ENCODE results near the gene HES2.
"Not testable (repeated sequence)": the region's sequence is repeated elsewhere in the genome, so short reads cannot be mapped to it uniquely, and the experiment has no call there.

Gene HES2

GRCh38 chr1:6454856-6455751 lies 35.4 kb upstream of the HES2 start:
- no peak for DNase-seq (ENCODE audit: low read depth)

- DNase-seq (ENCODE audit: low read depth) = not testable (repeated sequence)
Observed at GRCh38 chr1:6453895-6454855, 34.5 kb upstream of the HES2 start.

DNA sequence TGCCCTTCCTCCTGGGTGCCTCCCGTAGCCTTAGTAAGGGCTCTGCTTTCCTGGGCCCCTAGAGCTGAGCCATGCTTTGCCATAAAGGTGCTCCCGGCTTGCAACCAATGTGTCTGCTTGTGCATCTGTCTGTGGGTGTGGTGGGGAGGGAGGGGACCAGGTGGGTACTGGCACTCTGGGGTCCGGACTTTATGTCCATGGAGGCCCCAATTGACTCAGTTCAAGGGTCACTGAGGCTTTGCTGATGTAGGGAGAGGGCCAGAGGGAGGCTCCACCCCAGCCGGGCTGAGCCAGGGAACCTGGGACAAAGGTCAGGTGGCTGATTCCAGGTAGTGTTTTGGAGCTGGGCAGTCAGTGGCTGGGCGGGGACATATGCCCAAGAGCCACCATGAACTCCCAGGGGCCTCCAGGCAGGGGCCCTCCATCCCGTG lies 31.2 kb upstream of the HES2 start:
- no peak for DNase-seq (ENCODE audit: low read depth)

DNA sequence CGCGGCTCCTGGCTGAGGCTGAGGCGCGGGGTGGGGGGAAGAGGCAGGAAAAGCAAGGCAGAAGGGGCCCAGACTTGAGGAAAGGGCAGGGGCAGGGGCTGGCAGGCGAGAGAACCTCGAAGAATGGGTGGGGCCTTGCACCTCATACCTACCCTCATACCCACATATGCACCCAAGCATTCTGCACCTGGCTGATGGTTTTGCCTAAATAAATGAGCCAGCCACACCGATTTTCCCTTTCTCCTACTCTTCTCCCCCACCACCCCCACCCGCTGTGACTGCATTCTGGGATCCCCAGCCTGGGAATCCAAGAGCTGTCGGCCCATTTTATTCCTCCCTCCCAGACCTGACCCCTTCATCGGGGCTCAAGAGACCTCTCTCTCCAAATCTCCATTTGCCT lies 30.8 kb upstream of the HES2 start:
- not testable (repeated sequence) for DNase-seq (ENCODE audit: low read depth)

DNA sequence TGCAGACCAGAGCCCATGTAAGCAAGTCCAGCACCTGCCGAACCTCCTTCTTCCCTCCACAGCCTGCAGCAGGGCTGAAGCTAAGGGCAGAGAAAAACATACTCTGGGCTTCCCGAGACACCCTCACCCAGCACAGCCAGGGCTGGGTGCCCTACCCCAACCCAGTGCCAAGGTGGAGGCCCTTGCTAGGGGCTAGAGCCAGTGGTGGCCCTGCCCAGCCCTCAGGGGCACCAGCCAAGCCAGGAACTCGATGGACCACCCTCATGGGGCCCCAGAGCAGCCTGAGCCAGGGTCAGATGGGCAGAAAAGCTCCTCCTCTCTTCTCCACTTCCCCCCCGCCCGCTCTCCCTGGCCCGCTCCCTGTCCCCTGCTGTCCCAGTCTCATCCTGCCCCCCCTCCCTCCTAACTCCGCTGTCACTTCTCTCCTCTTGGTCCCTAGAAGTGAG lies 30.3 kb upstream of the HES2 start:
- no peak for DNase-seq (ENCODE audit: low read depth)

DNA sequence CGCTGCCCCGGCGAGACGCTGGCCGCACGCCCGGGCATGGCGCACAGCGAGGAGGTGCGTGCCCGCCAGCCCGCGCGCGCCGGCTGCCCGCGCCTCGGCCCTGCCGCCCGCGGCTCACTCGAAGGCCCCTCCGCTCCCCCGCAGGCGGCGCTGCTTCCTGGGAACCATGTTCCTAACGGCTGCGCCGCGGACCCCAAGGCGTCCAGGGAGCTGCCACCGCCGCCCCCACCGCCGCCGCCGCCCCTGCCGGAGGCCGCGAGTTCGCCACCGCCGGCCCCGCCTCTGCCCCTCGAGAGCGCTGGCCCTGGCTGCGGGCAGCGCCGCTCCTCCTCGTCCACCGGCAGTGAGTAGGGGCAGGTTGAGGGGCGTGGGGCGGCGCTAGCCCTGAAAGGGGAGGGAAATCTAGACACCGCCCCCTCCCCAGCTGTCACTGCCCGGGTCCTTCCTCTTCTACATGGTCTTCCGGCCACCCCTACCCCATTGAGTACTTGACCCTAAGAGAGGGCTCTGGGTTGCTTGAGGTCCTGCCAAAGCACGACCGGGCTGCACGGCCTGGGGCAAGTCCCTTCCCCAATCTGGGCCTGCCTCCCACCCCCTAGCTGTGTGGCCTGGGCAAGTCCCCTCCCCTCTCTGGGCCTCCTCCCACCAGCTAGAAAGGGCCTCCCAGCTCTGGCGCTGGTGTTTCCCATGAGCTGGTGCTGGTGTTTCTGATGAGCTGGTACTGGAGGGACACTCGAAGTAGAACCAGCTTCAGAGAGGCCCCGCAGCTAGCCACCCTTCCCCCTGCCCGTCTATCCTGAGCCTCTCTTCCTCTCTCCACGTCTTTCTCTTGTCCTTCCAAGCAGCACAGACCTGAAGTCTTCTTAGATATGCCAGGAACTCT lies 29.3 kb upstream of the HES2 start:
- no peak for DNase-seq (ENCODE audit: low read depth)

DNA sequence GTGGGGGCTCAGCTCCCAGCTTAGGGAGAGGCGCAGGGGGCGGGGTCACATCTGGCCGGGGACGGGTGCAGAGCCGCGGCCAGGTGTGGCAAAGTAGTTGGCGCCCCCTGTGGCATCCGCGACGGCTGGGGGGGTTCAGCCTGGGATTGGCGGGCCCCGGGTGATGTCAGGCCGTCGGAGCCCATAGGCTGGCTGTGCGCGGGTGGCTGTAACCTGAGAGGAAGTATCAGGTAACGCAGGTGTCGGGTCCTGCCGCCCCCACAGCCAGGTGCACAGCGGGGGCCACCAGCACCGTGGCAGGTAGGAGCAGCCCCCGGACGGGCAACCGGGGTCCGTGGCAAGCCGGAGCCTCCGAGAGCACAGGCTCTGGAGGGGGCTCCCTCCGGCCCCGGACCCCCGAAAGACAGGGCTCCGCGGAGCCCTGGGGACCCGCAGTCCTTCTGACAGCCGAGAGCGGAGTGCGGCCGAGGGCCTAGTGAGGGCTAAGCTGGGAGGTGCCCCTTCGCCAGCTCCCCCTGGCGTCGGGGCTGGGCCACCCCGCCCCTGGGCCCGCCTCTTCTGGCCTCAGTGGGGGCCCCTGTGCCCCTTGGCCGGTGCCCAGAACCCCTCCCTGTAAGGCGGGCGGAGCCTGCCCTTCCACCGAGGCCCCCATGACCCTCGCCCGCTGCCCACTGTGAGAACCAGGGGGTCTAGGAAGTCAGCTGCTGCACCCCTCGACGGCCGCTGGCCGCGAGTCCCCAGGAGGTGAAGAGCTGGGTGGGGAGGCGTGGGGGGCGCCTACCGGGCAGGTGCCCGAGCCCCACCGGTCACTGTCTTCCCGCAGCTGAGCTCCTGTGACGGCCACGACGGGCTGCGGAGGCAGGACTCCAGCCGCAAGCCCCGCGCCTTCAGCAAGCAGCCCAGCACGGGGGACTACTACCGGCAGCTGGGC lies 28.4 kb upstream of the HES2 start:
- DNase-seq (ENCODE audit: low read depth) = no peak

GRCh38 chr1:6447016-6447817 lies 27.5 kb upstream of the HES2 start:
- no peak for DNase-seq (ENCODE audit: low read depth)

- no peak for DNase-seq (ENCODE audit: low read depth)
Observed at GRCh38 chr1:6446665-6447015, 26.9 kb upstream of the HES2 start.

- not testable (repeated sequence) for DNase-seq (ENCODE audit: low read depth)
Observed at GRCh38 chr1:6445929-6446328, 26.2 kb upstream of the HES2 start.

DNA sequence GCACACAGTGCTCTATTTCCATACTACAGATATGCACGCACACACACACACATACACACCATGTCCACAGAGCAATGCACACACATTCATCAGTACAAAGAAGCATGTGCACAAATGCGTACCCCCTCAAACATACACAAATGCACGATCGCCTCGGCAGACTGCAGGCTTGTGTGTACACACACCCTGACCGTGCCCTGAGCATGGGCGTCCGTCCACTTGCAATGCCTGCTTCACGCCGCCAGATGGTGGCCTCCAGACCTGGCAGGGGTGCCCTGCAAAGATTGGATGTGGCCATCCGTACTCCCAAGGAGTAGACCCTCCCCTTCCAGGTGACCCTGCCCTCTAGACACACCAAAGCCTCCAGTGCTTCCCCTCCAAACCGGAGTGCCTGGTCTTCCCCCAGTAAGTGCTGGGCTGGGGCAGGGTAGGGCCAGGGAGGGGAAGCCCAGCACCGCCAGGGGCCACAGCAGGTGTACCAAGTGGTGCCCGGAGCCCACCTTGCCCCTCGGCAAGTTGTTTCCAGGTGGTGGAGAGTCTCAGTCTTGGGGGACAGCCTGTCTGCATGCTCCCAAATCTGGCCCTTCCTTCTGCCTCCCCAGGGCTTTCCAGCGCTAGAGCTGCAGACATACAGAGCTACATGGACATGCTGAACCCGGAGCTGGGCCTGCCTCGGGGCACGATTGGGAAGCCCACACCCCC lies 25.5 kb upstream of the HES2 start:
- DNase-seq (ENCODE audit: low read depth) = no peak

- no peak for DNase-seq (ENCODE audit: low read depth)
Observed at GRCh38 chr1:6444377-6444776, 24.7 kb upstream of the HES2 start.

DNA sequence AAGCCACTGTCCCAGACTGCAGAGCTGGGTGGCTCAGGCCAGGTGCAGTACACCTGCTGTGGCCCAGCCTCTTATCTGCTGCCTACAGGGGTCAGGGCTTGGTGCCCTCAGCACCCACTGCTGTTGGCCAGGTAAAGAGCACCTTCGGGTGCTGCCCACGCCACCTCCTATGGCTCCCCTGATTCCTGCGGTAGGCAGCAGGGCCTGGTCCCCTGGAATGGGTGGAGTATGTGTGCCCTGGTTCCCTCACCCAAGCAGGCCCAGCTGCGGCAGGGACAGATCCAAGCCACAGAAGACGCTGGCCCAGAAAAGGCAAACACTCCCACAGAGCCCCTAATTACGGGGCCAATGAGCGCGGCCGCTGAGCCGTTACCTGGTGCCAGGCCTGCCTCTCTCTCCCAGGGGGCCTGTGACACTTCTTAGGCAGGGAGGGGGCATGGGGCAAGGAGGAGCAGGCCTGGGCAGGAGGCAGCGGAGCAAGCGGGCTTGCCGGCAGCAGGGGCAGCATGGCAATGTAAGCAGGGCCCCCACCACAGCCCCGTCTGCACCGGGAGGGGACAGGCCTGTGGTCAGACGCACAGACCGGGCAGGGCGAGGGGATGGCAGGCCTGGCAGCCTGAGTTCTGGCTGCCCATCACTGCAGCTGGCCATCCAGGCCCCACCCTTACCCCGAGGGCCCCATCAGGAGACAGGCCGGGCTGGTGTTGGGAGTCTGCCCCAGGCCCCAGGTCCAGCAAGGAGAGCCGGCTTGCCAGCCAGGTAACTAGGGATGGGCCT lies 23.8 kb upstream of the HES2 start:
- no peak for DNase-seq (ENCODE audit: low read depth)

DNA sequence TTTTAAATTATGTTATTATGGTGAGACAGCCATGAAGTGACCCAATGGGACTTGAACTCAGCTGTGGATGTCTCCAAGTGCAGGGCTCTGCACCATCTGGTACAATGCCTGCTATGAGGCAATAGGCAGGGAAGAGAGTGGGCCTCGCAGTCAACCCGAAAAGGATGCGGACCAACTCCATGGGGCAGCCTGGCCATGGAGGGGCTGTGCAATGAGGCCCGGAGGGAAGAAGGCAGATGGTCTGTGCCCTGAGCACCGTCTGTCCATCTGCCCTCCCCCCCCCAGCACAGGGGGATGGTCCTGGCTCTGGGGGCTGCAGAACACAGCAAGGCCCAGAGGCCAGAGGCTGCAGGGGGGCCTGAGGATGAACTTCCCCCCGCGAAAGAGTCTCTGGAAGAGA lies 21.9 kb upstream of the HES2 start:
- DNase-seq (ENCODE audit: low read depth) = no peak

DNA sequence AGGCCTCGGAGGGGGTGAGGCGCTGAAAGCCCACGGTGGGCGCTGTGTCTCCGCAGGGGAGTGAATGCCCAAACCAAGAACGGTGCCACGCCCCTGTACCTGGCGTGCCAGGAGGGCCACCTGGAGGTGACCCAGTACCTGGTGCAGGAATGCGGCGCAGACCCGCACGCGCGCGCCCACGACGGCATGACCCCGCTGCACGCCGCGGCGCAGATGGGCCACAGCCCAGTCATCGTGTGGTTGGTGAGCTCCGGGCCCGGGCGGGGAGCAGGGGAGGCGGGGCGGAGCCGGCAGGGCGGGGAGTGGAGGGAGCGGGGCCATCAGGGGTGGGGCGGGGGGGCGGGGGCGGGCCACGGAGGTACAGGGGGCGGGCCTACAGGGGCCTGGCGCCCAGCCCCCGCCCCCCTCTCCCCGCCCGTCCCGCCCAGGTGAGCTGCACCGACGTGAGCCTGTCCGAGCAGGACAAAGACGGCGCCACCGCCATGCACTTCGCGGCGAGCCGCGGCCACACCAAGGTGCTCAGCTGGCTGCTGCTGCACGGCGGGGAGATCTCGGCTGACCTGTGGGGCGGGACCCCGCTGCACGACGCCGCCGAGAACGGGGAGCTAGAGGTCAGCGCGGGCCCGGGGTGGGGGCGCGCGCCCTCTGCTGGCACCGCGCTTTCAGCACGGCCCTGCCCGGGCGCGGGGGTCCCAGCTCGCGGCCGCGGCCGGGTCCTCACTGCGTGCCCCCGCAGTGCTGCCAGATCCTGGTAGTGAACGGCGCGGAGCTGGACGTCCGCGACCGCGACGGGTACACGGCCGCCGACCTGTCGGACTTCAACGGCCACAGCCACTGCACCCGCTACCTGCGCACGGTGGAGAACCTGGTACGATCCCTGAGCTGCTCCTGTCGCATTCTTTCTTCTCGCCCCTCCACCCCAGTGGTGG lies 20.7 kb upstream of the HES2 start:
- DNase-seq (ENCODE audit: low read depth) = no peak

DNA sequence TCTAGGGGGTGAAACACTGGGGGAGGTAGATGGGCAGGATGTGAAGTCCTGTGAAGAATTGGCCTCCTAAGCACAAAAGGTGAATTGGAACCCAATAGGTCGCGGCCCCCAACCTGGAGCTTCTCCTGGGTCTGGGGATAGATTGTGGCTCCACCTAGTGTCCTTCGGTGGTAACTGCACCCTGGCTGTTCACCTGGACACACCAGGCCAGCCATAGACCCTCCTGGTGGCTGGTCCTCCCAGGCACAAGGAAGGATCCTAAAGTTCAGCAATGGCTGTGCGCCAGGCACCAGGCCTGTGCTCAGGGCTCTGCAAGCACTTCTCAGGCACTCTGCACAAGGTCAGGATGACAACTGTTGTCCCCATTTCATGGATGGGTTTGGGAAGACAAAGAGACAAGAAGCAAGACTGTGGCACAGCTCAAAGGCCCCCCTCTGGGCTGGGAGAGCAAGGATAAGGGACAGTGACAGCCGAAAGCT lies 18.4 kb upstream of the HES2 start:
- DNase-seq (ENCODE audit: low read depth) = peak; percentile 49
